Measurements from ENCODE around the gene ENTHD1. TPM values are rescaled to one million over a fixed set of nuclear protein-coding genes. Genes with fewer than 3 reads are reported as not detected.

ENTHD1 gene
- total RNA-seq, 1 experiment from 2014 or later: not detected

- no peak for DNase-seq (ENCODE audit: low read depth)
Observed at GRCh38 chr22:39713799-39714290, 179.7 kb downstream of the ENTHD1 start.

- DNase-seq (ENCODE audit: low read depth): no peak
Observed at GRCh38 chr22:39712751-39713525, 180.6 kb downstream of the ENTHD1 start.

- DNase-seq (ENCODE audit: low read depth): no peak
Observed at GRCh38 chr22:39712081-39712480, 181.5 kb downstream of the ENTHD1 start.

- DNase-seq (ENCODE audit: low read depth): no peak
Observed at GRCh38 chr22:39710380-39711150, 183.0 kb downstream of the ENTHD1 start.

GRCh38 chr22:39707816-39708215 lies 185.7 kb downstream of the ENTHD1 start:
- DNase-seq (ENCODE audit: low read depth): no peak

GRCh38 chr22:39707351-39707750 lies 186.2 kb downstream of the ENTHD1 start:
- DNase-seq (ENCODE audit: low read depth): no peak

- DNase-seq (ENCODE audit: low read depth): no peak
Observed at GRCh38 chr22:39706376-39707140, 187.0 kb downstream of the ENTHD1 start.

- DNase-seq (ENCODE audit: low read depth): no peak
Observed at GRCh38 chr22:39705386-39705785, 188.2 kb downstream of the ENTHD1 start.

- no peak for DNase-seq (ENCODE audit: low read depth)
Observed at GRCh38 chr22:39703928-39704639, 189.5 kb downstream of the ENTHD1 start.

GRCh38 chr22:39703091-39703490 lies 190.5 kb downstream of the ENTHD1 start:
- no peak for DNase-seq (ENCODE audit: low read depth)

- DNase-seq (ENCODE audit: low read depth): no peak
Observed at GRCh38 chr22:39700565-39700964, 193.0 kb downstream of the ENTHD1 start.

- no peak for DNase-seq (ENCODE audit: low read depth)
Observed at GRCh38 chr22:39699631-39700360, 193.8 kb downstream of the ENTHD1 start.

GRCh38 chr22:39697790-39698430 lies 195.7 kb downstream of the ENTHD1 start:
- DNase-seq (ENCODE audit: low read depth): no peak

GRCh38 chr22:39693943-39694500 lies 199.5 kb downstream of the ENTHD1 start:
- no peak for DNase-seq (ENCODE audit: low read depth)

Other genes with a start within 250 kb of the ENTHD1 start
- 0.11 TPM in 1 of 2 replicates, not detected in the other for gene GRAP2, start 7.3 kb upstream of the ENTHD1 start, total RNA-seq (2014; rRNA removed; shearing (Covaris generic))
- gene TMA7B, start 66.6 kb upstream of the ENTHD1 start, total RNA-seq (2014; rRNA removed; shearing (Covaris generic)): not detected in 2 replicates
- 0.06 TPM in 1 of 2 replicates, not detected in the other for gene FAM83F, start 101.2 kb upstream of the ENTHD1 start, total RNA-seq (2014; rRNA removed; shearing (Covaris generic))

Measured in Daoy (cell line).